ENCODE data around the gene SBF2.
A peak's percentile ranks its signal among the peaks of the same experiment; 100 is the strongest.

Gene SBF2

GRCh38 chr11:10317151-10317755 is 23.2 kb upstream of the SBF2 start:
- DNase-seq: no peak

GRCh38 chr11:10315083-10315482 is 21.1 kb upstream of the SBF2 start:
- no peak for DNase-seq

- DNase-seq: no peak
Observed at GRCh38 chr11:10314199-10315072, 20.4 kb upstream of the SBF2 start.

- no peak for DNase-seq
Observed at GRCh38 chr11:10311802-10312201, 17.8 kb upstream of the SBF2 start.

GRCh38 chr11:10310301-10310841 is 16.4 kb upstream of the SBF2 start:
- no peak for DNase-seq

GRCh38 chr11:10309163-10310093 is 15.4 kb upstream of the SBF2 start:
- no peak for DNase-seq

- no peak for DNase-seq
Observed at GRCh38 chr11:10308201-10308954, 14.4 kb upstream of the SBF2 start.

- peak; percentile 94 for DNase-seq
Observed at GRCh38 chr11:10307400-10308200, 13.6 kb upstream of the SBF2 start.

GRCh38 chr11:10307022-10307399 is 13.0 kb upstream of the SBF2 start:
- no peak for DNase-seq

- peak; percentile 65 for DNase-seq
Observed at GRCh38 chr11:10305964-10306918, 12.2 kb upstream of the SBF2 start.

GRCh38 chr11:10305262-10305963 is 11.4 kb upstream of the SBF2 start:
- DNase-seq: peak; percentile 66

- peak; percentile 73 for DNase-seq
Observed at GRCh38 chr11:10304495-10305261, 10.7 kb upstream of the SBF2 start, which contains the start of gene ADM. Gene ADM, plus strand, starts transcription at chr11:10305073. Its CDS starts 628 bp downstream, at chr11:10305701.

GRCh38 chr11:10303558-10304363 is 9.7 kb upstream of the SBF2 start:
- DNase-seq: peak; percentile 64

- peak; percentile 80 for DNase-seq
Observed at GRCh38 chr11:10302744-10303557, 8.9 kb upstream of the SBF2 start.

- no peak for DNase-seq
Observed at GRCh38 chr11:10302359-10302743, 8.3 kb upstream of the SBF2 start.

GRCh38 chr11:10301656-10302358 is 7.8 kb upstream of the SBF2 start:
- no peak for DNase-seq
